Endodermal cell (in vitro differentiated cells): Measurements from ENCODE around the gene ATP6AP1. TPM values are rescaled to one million over a fixed set of nuclear protein-coding genes. Genes with fewer than 3 reads are reported as not detected.
A peak's percentile ranks its signal among the peaks of the same experiment; 100 is the strongest.

Source experiments
- DNase-seq: peaks from one replicate; pipeline ENCODE4 v3.0.0-alpha.2; 2017
- H3K27ac ChIP-seq: 2 replicates; pipeline ENCODE4 v1.5.1; 2013; ENCODE audit warnings: mild to moderate bottlenecking, low read depth, low read length, moderate library complexity
- H3K27me3 ChIP-seq: 2 replicates; pipeline ENCODE4 v1.6.1; 2013; ENCODE audit warnings: mild to moderate bottlenecking, low read length, moderate library complexity; ENCODE audit not compliant: insufficient read depth, control insufficient read depth, poor library complexity, severe bottlenecking
- H3K36me3 ChIP-seq: 2 replicates; pipeline ENCODE4 v1.7.0; 2013; ENCODE audit warnings: mild to moderate bottlenecking, low read length, moderate library complexity; ENCODE audit not compliant: control insufficient read depth, insufficient read depth
- H3K4me1 ChIP-seq: one replicate; pipeline ENCODE4 v1.7.0; 2013; ENCODE audit warnings: low read length; ENCODE audit not compliant: control insufficient read depth, insufficient read depth
- H3K4me3 ChIP-seq: 2 replicates; pipeline ENCODE4 v1.5.1; 2013; ENCODE audit warnings: mild to moderate bottlenecking, low read length, moderate library complexity
- H3K9ac ChIP-seq: 2 replicates; pipeline ENCODE4 v1.6.1; 2013; ENCODE audit warnings: mild to moderate bottlenecking, low read length, moderate library complexity; ENCODE audit not compliant: poor library complexity, severe bottlenecking; ENCODE audit errors: extremely low read depth
- H3K9me3 ChIP-seq: 2 replicates; pipeline ENCODE4 v1.6.1; 2013; ENCODE audit warnings: mild to moderate bottlenecking, low read length, moderate library complexity; ENCODE audit not compliant: control insufficient read depth
- H3K27ac Mint-ChIP-seq: 2 replicates; pipeline ENCODE4 v1.8.0; 2020; ENCODE audit warnings: mixed read lengths
- H3K27me3 Mint-ChIP-seq: 2 replicates; pipeline ENCODE4 v1.8.0; 2021; ENCODE audit warnings: mild to moderate bottlenecking, mixed read lengths; ENCODE audit not compliant: insufficient read depth
- H3K36me3 Mint-ChIP-seq: 2 replicates; pipeline ENCODE4 v1.8.0; 2020; ENCODE audit warnings: low read depth, mixed read lengths
- H3K4me1 Mint-ChIP-seq: 2 replicates; pipeline ENCODE4 v1.8.0; 2020; ENCODE audit warnings: mixed read lengths
- H3K4me3 Mint-ChIP-seq: 2 replicates; pipeline ENCODE4 v1.8.0; 2020; ENCODE audit warnings: mild to moderate bottlenecking, moderate library complexity, mixed read lengths
- H3K9me3 Mint-ChIP-seq: 2 replicates; pipeline ENCODE4 v1.8.0; 2020; ENCODE audit warnings: mild to moderate bottlenecking, mixed read lengths
- WGBS, 2 experiments: methylation state at CpG; one replicate each; pipeline versions ENCODE4 v1.1.5 to v1.1.7; 2013; ENCODE audit warnings: missing lambda C conversion rate in 2 of 2, mixed read lengths in 1 of 2; ENCODE audit not compliant: insufficient coverage in 1 of 2, insufficient read length in 1 of 2; 5-methylcytosine and 5-hydroxymethylcytosine counted together
- total RNA-seq, 2 donors: library from RNA; stranded (reverse); fragmentation: NEBNext Ultra II Directional in 1 of 2; extraction: Animal tissue kit (Norgen Biotek cat#: 25700) in 1 of 2; gene quantifications; 2 replicates in 1 of 2; 3 replicates in 1 of 2; pipeline ENCODE4 v1.2.1, GENCODE V29; 2021
- TF ChIP-seq, protein P1 (sequence below): fragments of 200-600 bp; sonication (generic); conservative IDR thresholded peaks from 2 replicates; pipeline ENCODE4 v1.5.0; 2021; ENCODE audit warnings: antibody characterized with exemption, mild to moderate bottlenecking

ATP6AP1 gene
- total RNA-seq, 2 donors from 2014 or later = 61.6 to 66.8 TPM

DNA sequence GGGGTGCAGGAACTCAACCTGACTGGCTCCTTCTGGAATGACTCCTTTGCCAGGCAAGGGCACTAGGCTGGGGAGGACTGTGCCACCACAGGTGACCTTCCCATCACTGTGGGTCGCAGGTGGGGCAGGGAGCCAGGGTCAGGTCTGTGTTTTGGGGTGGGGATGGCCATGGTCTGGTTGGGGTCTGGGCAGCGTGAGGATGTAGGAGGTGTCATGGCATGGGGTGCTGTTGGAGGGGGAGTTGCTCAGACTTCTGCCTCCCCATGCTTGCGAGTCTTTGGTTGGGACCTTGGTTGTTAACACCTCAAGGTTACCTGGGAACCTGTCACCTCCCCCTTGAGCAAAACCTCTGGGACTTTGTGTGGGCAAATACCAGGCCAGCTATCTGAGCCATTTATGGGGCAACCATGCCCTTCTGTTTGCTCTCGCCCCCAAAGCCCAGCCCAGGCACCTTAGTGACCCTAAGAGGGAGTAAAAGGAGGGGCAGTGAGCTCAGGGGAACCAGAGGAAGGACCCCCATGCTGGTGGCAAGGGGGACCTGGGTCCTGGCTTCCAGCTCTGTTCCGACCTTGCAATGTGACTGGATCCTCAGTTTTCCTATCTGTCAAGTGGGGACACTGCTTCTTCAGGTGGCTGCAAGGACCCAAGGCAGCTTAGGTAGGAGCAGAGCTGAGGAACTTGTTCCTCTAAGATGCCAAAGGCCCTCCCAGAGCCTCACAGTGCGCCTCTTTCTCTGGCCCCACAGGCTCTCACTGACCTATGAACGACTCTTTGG is 6.1 kb downstream of the ATP6AP1 start:
- Mint-ChIP-seq H3K27me3 (no peaks in the 10 kb centered on the region), H3K4me3 (no peak overlapping the region), H3K27ac (no peak overlapping the region), H3K36me3 (peaks cover 17% of the 10 kb centered on the region), H3K9me3 (peaks cover 70% of the 10 kb centered on the region), H3K4me1 (no peaks in the 10 kb centered on the region)
- Histone ChIP-seq H3K36me3 (peaks cover 4% of the 10 kb centered on the region), H3K4me1 (no peaks in the 10 kb centered on the region), H3K9ac (no peak overlapping the region), H3K27ac (no peak overlapping the region), H3K4me3 (no peak overlapping the region), H3K9me3 (no peaks in the 10 kb centered on the region), H3K27me3 (no peaks in the 10 kb centered on the region)
- TF ChIP-seq, protein P1, sequence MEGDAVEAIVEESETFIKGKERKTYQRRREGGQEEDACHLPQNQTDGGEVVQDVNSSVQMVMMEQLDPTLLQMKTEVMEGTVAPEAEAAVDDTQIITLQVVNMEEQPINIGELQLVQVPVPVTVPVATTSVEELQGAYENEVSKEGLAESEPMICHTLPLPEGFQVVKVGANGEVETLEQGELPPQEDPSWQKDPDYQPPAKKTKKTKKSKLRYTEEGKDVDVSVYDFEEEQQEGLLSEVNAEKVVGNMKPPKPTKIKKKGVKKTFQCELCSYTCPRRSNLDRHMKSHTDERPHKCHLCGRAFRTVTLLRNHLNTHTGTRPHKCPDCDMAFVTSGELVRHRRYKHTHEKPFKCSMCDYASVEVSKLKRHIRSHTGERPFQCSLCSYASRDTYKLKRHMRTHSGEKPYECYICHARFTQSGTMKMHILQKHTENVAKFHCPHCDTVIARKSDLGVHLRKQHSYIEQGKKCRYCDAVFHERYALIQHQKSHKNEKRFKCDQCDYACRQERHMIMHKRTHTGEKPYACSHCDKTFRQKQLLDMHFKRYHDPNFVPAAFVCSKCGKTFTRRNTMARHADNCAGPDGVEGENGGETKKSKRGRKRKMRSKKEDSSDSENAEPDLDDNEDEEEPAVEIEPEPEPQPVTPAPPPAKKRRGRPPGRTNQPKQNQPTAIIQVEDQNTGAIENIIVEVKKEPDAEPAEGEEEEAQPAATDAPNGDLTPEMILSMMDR = no peak
- WGBS, 2 experiments = 97 to 100% methylated on average over 1 to 5 of the region's 7 CpGs
- DNase-seq = no peak

DNA sequence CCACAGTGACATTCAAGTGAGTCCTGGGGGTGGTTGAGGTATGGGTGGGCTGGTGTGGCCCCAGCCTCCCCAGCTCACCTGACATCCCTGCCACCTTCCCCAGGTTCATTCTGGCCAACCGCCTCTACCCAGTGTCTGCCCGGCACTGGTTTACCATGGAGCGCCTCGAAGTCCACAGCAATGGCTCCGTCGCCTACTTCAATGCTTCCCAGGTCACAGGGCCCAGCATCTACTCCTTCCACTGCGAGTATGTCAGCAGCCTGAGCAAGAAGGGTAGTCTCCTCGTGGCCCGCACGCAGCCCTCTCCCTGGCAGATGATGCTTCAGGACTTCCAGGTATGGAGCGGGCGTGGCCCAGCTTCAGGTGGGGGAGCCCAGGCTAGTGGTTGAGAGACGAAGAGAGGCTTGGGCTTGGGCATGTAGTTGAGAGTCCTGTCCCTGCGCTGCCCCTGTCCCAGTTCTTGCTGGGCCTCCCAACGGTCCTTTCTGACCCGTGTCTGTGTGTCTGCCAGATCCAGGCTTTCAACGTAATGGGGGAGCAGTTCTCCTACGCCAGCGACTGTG is 6.8 kb downstream of the ATP6AP1 start:
- Mint-ChIP-seq H3K9me3 (peaks cover 72% of the 10 kb centered on the region), H3K4me3 (no peak overlapping the region), H3K4me1 (no peaks in the 10 kb centered on the region), H3K27me3 (no peaks in the 10 kb centered on the region), H3K27ac (no peak overlapping the region), H3K36me3 (peaks cover 19% of the 10 kb centered on the region)
- 92 to 95% methylated on average over 4 to 19 of the region's 19 CpGs for WGBS, 2 experiments
- Histone ChIP-seq H3K9me3 (no peaks in the 10 kb centered on the region), H3K27ac (no peak overlapping the region), H3K4me3 (no peak overlapping the region), H3K4me1 (no peaks in the 10 kb centered on the region), H3K9ac (no peak overlapping the region), H3K36me3 (peaks cover 7% of the 10 kb centered on the region), H3K27me3 (no peaks in the 10 kb centered on the region)
- no peak for DNase-seq
- TF ChIP-seq, protein P1 = no peak

DNA sequence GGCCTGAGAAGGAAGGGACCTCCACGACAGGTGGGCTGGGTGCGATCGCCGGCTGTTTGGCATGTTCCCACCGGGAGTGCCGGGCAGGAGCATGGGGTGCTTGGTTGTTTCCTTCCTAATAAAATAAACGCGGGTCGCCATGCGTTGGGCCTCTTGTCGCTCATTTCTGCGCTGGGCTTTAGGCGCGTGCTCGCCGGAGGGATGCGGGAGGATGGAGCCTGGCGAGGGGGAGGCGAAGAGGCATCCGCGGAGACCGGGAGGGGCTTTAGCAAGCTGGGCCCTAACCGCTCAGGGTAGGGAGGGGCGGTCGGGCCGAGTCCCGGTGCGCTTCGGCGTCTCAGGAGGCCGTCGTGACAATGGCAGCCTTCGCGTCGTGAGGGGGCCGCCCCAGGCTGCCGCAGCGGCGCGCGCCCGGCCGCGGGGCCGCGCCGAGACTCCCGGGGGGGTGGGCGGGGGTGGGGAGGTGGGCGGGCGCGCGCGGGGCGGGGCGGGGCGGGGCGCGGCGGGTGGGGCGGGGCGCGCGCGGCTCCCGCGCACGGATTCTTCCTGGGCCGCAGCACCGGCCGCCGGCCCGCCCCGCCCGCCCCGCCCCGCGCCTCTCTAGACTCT is 8.0 kb downstream of the ATP6AP1 start:
- Histone ChIP-seq H3K36me3 (peaks cover 14% of the 10 kb centered on the region), H3K4me1 (no peaks in the 10 kb centered on the region), H3K9ac (no peak overlapping the region), H3K9me3 (no peaks in the 10 kb centered on the region), H3K4me3 (no peak overlapping the region), H3K27ac (peak overlapping the region; percentile 60), H3K27me3 (no peaks in the 10 kb centered on the region)
- TF ChIP-seq, protein P1 = no peak
- no peaks in the 10 kb centered on the region for H3K27me3 Mint-ChIP-seq
- peaks cover 71% of the 10 kb centered on the region for H3K9me3 Mint-ChIP-seq
- peaks cover 20% of the 10 kb centered on the region for H3K36me3 Mint-ChIP-seq
- H3K4me3 Mint-ChIP-seq = peak overlapping the region; percentile 78
- no peaks in the 10 kb centered on the region for H3K4me1 Mint-ChIP-seq
- WGBS, 2 experiments = 10 to 40% methylated on average over 1 to 37 of the region's 78 CpGs
- DNase-seq = peak; percentile 76
- peak overlapping the region; percentile 80 for H3K27ac Mint-ChIP-seq
